Activated gamma-delta T cell treated with Interleukin-2 at 50 U/mL for 16 hours (primary cell): ENCODE measurements around the gene CWC15.
"Not testable (repeated sequence)": the region's sequence is repeated elsewhere in the genome, so short reads cannot be mapped to it uniquely, and the experiment has no call there.

Source experiments
- DNase-seq: peaks from one replicate; pipeline ENCODE4 v3.0.0-alpha.2; 2020

CWC15 gene

GRCh38 chr11:94948070-94948617, 25.2 kb downstream of the CWC15 start:
- no peak for DNase-seq

DNA sequence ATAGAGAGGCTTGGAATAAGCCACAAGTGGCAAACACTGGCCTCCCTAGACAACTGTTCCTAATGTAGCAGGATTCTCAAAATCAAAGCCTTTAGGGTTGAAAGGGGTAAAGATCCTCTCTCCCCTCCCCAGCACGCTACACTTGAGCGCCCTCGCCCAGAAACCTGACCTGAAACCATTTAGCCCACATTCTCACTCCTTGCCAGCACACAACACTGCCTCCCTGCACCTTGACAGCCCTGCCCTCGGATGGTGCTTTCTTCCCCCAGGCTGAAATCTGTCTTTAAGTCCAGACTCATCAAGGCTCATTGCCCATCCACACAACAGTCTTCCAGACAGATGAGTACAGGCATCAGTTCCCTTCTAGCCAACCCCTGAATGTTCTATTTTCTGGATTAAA, 26.5 kb downstream of the CWC15 start:
- DNase-seq = no peak

GRCh38 chr11:94941131-94941530, 32.2 kb downstream of the CWC15 start:
- DNase-seq = no peak

DNA sequence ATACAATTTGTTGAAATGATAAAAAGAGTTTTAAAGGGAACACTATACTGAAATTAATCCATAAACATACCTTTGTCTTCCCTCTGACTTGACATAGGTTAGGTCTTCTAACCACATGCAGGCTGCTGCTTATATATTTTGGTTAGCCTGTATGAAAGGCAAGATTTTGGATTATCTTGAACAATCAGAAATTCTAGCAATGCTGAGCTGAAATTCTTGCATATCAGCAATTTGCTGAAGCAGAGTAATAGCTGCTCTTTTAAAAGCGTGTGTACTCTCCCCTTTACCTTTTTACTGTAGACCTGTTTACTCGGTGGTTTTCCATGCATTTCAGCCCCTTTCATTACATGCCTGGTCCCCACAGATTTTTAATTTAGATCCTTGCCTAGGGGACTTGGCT, 34.0 kb downstream of the CWC15 start:
- no peak for DNase-seq

DNA sequence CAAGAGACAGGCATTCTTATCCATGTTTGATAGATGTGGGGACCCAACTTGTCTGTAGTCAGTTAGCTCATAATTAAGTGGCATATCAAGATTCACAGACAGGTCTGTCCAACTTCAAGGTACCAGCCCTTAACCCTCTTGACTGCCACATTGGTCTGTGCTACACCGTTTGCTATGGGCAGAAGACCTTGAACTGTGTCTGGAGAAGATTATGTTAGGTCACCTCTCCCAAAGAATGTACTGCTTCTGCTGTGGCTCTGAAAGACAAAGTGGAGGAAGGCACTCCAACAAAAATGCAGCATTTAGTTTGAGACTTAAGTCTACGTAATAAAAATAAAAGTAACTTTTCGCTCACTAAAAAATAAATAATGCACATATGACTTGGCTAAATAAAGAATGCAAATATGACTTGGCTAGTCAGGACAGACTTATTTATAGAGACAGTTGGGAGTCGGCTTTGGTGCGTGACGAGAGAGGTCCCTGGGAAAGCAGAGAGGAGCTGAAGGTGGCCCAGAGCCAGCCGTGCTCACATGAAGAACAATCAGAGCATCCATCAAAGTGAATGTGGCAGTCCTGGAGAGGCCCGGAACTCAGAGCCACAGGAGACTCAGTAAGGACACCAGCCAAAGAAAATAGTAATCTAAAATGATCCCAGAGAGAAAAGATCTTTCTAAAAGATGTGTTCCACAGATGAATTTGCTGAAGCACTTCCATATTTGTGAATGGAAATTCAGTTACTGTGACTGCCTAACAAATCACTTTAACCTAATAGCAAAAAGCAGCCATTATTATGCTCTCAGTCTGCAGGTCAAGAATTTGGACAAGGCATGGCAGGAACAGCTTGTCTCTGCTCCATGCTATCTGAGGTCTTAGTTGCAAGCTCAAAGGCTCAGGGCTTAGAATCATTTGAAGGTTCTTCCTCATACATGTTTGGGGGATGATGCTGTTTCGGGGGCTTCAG, 35.0 kb downstream of the CWC15 start:
- DNase-seq = no peak

DNA sequence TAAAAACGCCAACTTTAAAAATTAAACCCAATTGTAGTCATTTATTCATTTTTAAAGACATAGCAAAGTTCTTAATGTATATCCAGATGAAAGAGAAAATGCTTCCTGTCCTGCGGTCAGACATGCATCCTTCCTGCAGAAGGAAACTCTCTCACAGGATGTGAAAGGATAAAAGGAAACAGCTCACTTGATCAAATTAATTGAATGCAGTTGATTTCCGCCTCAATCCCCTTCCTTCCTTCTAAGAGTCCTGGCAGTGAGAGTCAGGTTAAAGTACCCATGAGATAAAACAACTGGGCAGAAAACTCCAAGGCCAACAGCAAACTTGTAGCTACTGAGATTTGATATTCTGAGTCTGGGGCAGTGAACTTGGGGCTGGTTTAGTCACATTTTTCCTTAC, 38.5 kb downstream of the CWC15 start:
- no peak for DNase-seq

GRCh38 chr11:94934362-94934761, 39.0 kb downstream of the CWC15 start:
- no peak for DNase-seq

DNA sequence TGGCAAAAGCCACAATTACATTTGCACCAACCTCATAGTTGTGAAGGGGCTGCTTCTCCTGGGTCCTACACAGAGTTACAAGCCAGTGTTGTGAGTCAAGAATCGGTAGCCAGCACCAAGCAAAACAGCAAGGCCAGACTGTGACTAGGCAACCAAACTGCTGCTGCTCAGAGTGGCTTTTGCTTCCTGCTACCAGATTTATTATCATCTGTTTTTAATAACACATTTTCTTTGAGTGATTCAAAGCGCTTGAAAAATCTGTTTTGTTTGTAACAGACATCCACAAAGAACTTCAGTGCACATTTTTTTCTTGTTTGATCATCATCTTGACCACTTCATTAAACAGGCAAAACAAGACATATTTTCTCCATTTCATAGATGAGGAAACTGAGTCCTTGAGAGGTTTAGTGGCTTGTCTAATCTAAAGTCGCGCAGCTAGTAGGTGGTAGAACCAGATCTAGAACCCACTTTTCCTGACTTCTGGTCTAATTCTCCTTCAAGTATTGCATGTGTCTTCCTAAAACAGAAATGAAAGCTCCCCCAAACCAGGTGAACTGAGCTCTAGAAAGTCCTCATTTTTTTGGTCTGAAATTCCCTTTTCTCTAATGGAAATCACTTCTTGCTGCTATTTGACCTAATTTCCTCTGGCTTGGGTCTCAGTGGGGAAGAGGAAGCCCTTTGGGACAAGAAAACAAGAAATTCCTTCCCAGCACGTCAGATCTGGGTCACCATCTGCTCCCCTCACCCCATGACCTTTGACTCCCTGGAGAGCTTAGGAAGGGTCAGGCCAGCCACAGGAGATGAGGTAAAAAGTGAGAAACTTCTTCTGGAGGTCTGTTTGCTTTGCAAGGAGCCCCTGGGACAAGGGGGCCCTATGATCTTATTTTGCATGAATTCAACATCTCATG, 39.9 kb downstream of the CWC15 start:
- DNase-seq = no peak

GRCh38 chr11:94932503-94932902, 40.9 kb downstream of the CWC15 start:
- no peak for DNase-seq

DNA sequence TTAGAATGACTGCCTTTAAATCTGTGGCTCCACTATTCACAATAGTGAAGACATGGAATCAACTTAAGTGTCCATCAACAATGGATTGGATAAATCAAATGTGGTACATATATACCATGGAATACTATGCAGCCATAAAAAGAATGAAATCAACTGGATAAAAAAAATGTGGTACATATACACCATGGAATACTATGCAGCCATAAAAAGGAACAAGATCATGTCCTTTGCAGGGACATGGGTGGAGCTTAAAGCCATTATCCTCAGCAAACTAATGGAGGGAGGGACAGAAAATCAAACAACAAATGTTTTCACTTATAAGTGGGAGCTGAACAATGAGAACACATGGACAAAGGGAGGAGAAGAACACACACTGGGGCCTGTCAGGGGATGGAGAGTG, 41.3 kb downstream of the CWC15 start:
- DNase-seq = not testable (repeated sequence)

DNA sequence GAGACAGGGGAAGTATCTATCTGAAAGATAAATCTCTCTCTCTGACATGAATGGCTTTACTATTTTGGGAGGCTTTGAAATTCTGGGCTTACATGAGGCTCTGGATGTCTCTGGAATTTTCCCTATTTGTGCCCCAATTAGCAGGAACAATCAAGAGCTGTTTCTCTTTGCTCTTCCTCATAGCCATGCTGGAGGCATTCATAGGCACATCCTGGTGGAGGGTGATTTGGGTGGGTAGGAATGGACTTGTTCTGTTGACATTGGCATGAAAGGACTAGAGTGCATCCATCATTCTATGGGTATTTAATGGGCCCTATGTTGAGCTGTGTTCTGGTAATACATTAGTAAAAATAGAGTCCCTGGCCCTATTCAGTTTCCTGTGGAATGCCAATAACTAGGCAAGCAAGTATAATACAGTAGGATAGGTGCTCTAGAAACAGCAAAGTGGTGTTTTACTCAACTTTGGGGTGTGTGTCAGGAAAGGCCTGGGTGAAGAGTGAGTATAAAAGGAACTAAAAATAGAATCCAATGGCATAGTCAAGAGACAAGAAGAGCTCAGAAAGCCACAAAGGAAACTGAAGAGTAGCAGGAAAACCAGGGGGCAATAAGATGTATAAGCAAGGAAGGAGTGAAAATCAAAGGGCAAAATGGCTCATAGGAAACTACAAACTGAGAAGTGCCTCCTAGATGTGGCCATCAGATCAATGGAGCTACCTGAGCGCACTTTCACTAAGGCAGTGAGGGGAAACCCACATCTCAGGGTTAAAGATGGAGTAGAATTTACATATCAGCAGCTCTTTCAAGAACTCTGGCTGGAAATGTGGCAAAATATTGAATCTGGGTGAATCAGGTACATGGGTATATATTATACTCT, 45.0 kb downstream of the CWC15 start:
- no peak for DNase-seq

DNA sequence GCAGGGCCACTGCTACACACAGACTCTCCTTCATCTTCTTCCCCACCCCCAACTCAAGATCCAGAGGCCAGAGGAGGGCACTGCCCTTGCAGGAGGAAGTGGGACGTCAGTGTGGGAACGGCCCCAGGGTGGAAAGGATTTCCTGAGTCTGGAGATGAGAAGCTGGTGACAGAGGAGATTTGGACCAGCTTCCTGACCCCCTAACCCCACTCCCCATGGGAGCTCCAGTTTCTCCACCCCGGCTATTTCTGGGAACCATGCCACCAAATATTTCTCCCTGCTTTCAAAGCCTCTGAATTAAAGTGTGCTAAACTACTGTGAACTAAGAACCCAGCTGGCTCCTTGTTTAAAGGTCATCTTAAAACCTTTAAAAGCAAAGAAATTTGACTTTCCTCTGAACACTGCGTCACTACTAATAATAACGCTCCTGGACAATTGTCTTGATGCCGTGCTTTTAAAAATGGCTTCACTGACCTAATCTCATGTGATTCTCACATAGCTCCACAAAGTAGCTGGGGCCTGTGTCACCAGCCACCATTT, 46.6 kb downstream of the CWC15 start:
- no peak for DNase-seq

DNA sequence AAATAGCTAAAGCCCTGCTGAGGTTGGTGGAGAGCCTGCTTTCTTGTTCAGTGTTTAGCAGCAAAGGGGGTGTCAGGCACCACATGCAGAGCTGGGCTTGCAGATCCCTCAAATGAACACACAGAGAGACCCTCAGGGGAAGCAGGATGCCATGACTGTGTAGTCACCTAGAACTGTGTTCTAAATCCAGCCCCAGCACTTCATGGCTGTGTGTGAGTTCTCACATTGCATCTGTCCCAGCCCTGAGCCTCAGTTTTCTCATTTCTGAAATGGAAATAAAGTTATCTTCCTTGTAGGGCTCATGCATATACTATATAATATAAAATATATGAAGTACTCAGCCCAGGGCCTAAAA, 47.1 kb downstream of the CWC15 start:
- DNase-seq = no peak

- no peak for DNase-seq
Measured at GRCh38 chr11:94925422-94926270, 47.7 kb downstream of the CWC15 start.

DNA sequence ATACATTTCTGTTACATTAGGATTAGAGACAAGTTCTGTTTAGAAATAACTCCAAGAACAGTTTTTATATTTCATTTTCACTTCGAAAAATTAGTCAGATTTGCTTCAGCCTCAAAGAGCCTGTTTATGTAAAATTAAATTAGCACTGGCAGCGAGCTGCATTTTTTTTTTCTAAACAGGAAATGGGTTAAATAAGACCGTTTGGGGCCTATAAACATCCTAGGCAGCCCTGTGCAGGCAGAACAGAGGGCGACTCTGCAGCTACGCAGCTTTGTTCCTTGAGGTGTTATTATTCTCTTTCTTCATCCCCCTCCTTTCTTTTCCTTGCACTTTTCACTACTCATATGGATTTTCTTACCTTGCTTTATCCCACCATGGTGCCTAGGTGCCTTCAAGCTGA, 48.7 kb downstream of the CWC15 start:
- DNase-seq = peak; percentile 13

GRCh38 chr11:94924171-94924572, 49.2 kb downstream of the CWC15 start:
- no peak for DNase-seq

DNA sequence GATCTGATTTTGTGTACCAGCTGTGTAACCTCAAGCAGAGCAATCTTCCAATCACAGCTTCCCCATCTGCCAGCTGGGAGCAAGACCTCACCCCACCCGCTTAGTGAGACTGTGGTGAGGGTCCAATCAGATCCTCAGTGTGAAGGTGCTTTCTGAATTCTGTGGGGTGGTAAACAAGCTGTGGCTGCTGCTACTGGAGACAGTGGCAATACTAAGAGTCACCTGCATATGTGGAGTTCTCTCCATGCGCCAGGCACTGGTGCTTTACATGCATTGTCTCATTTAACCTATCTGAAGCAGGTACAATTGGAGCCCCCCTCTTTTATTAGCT, 50.4 kb downstream of the CWC15 start:
- no peak for DNase-seq

- DNase-seq = no peak
Measured at GRCh38 chr11:94922321-94923003, 50.9 kb downstream of the CWC15 start.

- DNase-seq = no peak
Measured at GRCh38 chr11:94920311-94920710, 53.0 kb downstream of the CWC15 start.

GRCh38 chr11:94913718-94914394, 59.5 kb downstream of the CWC15 start:
- DNase-seq = not testable (repeated sequence)
